Keratinocyte (primary cell): Measurements from ENCODE around the gene KCNA4. TPM values are rescaled to one million over a fixed set of nuclear protein-coding genes. Genes with fewer than 3 reads are reported as not detected.

Experiments
- DNase-seq: peaks from one replicate; pipeline ENCODE4 v3.0.0-alpha.2; 2011; ENCODE audit warnings: low read depth, missing footprints, low spot score
- FAIRE-seq: peaks from 2 replicates; lab custom pipeline; 2011; peaks lifted over from hg19 to GRCh38; lab: Jason Lieb, UNC
- H2AFZ ChIP-seq: 2 replicates; pipeline ENCODE4 v1.6.0; 2012; ENCODE audit warnings: low read length, control low read depth, inconsistent platforms; ENCODE audit not compliant: control insufficient read depth
- H3K27ac ChIP-seq: 2 replicates; pipeline ENCODE4 v1.5.1; 2011; ENCODE audit warnings: low read length; ENCODE audit not compliant: control insufficient read depth, insufficient read depth
- H3K27me3 ChIP-seq: 3 replicates; pipeline ENCODE4 v1.6.0; 2011; ENCODE audit warnings: low read length; ENCODE audit not compliant: control insufficient read depth, insufficient read depth; ENCODE audit errors: extremely low read depth
- H3K36me3 ChIP-seq, 2 experiments: 2 replicates in 1 of 2; 3 replicates in 1 of 2; pipeline ENCODE4 v1.5.1; 2011; ENCODE audit warnings: low read length in 2 of 2, mild to moderate bottlenecking in 1 of 2; ENCODE audit not compliant: control insufficient read depth in 2 of 2, insufficient read depth in 2 of 2; ENCODE audit errors: extremely low read depth in 1 of 2
- H3K4me1 ChIP-seq: 3 replicates; pipeline ENCODE4 v1.5.1; 2011; ENCODE audit warnings: low read length; ENCODE audit not compliant: control insufficient read depth, insufficient read depth; ENCODE audit errors: extremely low read depth
- H3K4me2 ChIP-seq: 3 replicates; pipeline ENCODE4 v1.6.0; 2011; ENCODE audit warnings: low read depth, low read length; ENCODE audit not compliant: control insufficient read depth, insufficient read depth; ENCODE audit errors: extremely low read depth
- H3K4me3 ChIP-seq, 3 experiments: fragments of 200-600 bp in 1 of 3; sonication (generic) in 1 of 3; 2 replicates in 2 of 3; 3 replicates in 1 of 3; pipeline ENCODE4 v1.5.1; 2011 to 2016; ENCODE audit warnings: low read length in 3 of 3, mild to moderate bottlenecking in 3 of 3, control low read depth in 2 of 3, inconsistent platforms in 1 of 3, low read depth in 1 of 3, mixed read lengths in 1 of 3, mixed run types in 1 of 3, moderate library complexity in 1 of 3; ENCODE audit not compliant: control insufficient read depth in 2 of 3, insufficient read depth in 2 of 3; ENCODE audit errors: extremely low read depth in 1 of 3
- H3K79me2 ChIP-seq: 2 replicates; pipeline ENCODE4 v1.6.0; 2012; ENCODE audit warnings: low read length; ENCODE audit not compliant: control insufficient read depth, insufficient read depth
- H3K9ac ChIP-seq: 3 replicates; pipeline ENCODE4 v1.6.0; 2011; ENCODE audit warnings: low read length; ENCODE audit not compliant: control insufficient read depth, insufficient read depth; ENCODE audit errors: extremely low read depth
- H3K9me1 ChIP-seq: 3 replicates; pipeline ENCODE4 v1.6.0; 2011; ENCODE audit warnings: low read length; ENCODE audit not compliant: control insufficient read depth, insufficient read depth; ENCODE audit errors: extremely low read depth
- H3K9me3 ChIP-seq: 2 replicates; pipeline ENCODE4 v1.5.1; 2012; ENCODE audit warnings: low read depth, low read length; ENCODE audit not compliant: control insufficient read depth
- H4K20me1 ChIP-seq: 3 replicates; pipeline ENCODE4 v1.6.0; 2011; ENCODE audit warnings: low read length; ENCODE audit not compliant: control insufficient read depth, insufficient read depth; ENCODE audit errors: extremely low read depth
- CTCF ChIP-seq, 3 experiments: IDR thresholded peaks in 1 of 3; conservative IDR thresholded peaks in 1 of 3; optimal IDR thresholded peaks in 1 of 3; 2 replicates in 2 of 3; 3 replicates in 1 of 3; pipeline versions ENCODE3 to v1.5.1; 2011; ENCODE audit warnings: low read length in 3 of 3, mild to moderate bottlenecking in 3 of 3, moderate library complexity in 2 of 3, control low read depth in 1 of 3, inconsistent platforms in 1 of 3; ENCODE audit not compliant: insufficient read depth in 2 of 3; ENCODE audit errors: extremely low read depth in 1 of 3
- EZH2 ChIP-seq: IDR thresholded peaks from one replicate; pipeline ENCODE4 v1.6.1; 2012; ENCODE audit warnings: inconsistent platforms, mild to moderate bottlenecking, low read length, moderate library complexity
- dilution Hi-C: fragments of 300-500 bp; cut with MboI; formaldehyde crosslinking; loops from one replicate; pipeline ENCODE4 v1.7.0; 2020; ENCODE audit warnings: low sequenced_read_pairs; ENCODE audit not compliant: extremely low pct_ligation_motif_present
- polyA plus RNA-seq, 5 experiments: library from polyadenylated mRNA; depleted of rRNA in 3 of 5; stranded (reverse) in 3 of 5; stranded (forward) in 1 of 5; unstranded in 1 of 5; fragments of >200 nt; gene quantifications; 1 replicate in 1 of 5; 2 replicates in 3 of 5; 3 replicates in 1 of 5; pipeline versions ENCODE4 v1.2.1 to v1.2.3, GENCODE V29; 2011 to 2012; ENCODE audit warnings: missing spikeins in 2 of 5, low read depth in 1 of 5, low replicate concordance in 1 of 5

Gene KCNA4
- polyA plus RNA-seq, 1 donor (not counting 4 experiments of a cell fraction or from before 2014, with no cell fraction given): not detected

- no peaks in the 10 kb centered on the region for H4K20me1 ChIP-seq
- H3K9me3 ChIP-seq: no peaks in the 10 kb centered on the region
- H3K9ac ChIP-seq: no peak overlapping the region
- TF ChIP-seq CTCF (optimal IDR thresholded peaks at IDR 0.05 in 1 of 3, IDR thresholded peaks at IDR 0.05 in 1 of 3, conservative IDR thresholded peaks at IDR 0.05 in 1 of 3; ENCODE audit: extremely low read depth in 1 of 3, insufficient read depth in 2 of 3, low read length in 3 of 3) (no peak), EZH2 (no peak)
- no peaks in the 10 kb centered on the region for H3K9me1 ChIP-seq
- DNase-seq (no peak), FAIRE-seq (no peak)
- H2AFZ ChIP-seq: no peak overlapping the region
- no peaks in the 10 kb centered on the region for H3K4me1 ChIP-seq
- H3K27me3 ChIP-seq: no peaks in the 10 kb centered on the region
- H3K4me2 ChIP-seq: no peak overlapping the region
- dilution Hi-C loops: no loop called here
- no peaks in the 10 kb centered on the region for H3K79me2 ChIP-seq
- H3K36me3 ChIP-seq: no peaks in the 10 kb centered on the region
- H3K27ac ChIP-seq: no peak overlapping the region
- H3K4me3 ChIP-seq: no peak overlapping the region
Observed at GRCh38 chr11:30025396-30026139, 8.7 kb upstream of the KCNA4 start.

- no peaks in the 10 kb centered on the region for H3K4me1 ChIP-seq
- H3K36me3 ChIP-seq: no peaks in the 10 kb centered on the region
- TF ChIP-seq CTCF (optimal IDR thresholded peaks at IDR 0.05 in 1 of 3, IDR thresholded peaks at IDR 0.05 in 1 of 3, conservative IDR thresholded peaks at IDR 0.05 in 1 of 3; ENCODE audit: extremely low read depth in 1 of 3, insufficient read depth in 2 of 3, low read length in 3 of 3): no peak
- TF ChIP-seq EZH2: no peak
- no peaks in the 10 kb centered on the region for H3K9me3 ChIP-seq
- H3K4me3 ChIP-seq: no peak overlapping the region
- no peaks in the 10 kb centered on the region for H3K9me1 ChIP-seq
- DNase-seq: no peak
- no peak overlapping the region for H2AFZ ChIP-seq
- H3K4me2 ChIP-seq: no peak overlapping the region
- H3K79me2 ChIP-seq: no peaks in the 10 kb centered on the region
- no peak overlapping the region for H3K9ac ChIP-seq
- dilution Hi-C loops: no loop called here
- H3K27me3 ChIP-seq: peaks cover 4% of the 10 kb centered on the region
- no peak overlapping the region for H3K27ac ChIP-seq
- no peaks in the 10 kb centered on the region for H4K20me1 ChIP-seq
- FAIRE-seq: no peak
Observed at GRCh38 chr11:30023074-30023473, 6.2 kb upstream of the KCNA4 start.
